GM12801 (cell line): ENCODE measurements around the gene GRHL3.

Source experiments
- TF ChIP-seq, protein P1 (sequence below): IDR thresholded peaks from one replicate; pipeline ENCODE4 v1.5.1; 2011; ENCODE audit warnings: control low read depth; ENCODE audit not compliant: insufficient read length; ENCODE audit errors: extremely low read depth

GRHL3 gene

DNA sequence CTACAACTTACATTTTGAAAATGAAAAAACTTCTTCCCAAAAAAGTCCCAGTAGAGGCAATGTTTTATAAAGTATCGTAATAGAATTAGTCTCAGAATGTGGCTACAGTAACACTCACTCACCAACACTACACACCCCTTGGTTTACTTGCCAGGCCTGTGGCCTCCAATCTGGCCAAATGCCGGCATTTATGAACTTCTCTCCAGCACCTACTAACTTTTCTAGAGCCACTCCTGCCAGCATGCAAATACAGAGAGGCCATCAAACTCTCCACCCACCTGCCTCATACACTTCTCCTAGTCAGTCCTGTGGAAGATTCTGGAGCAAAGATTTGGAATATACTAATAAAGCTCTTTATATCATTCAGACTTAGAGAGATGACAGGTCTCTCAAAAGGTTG is 62.1 kb downstream of the GRHL3 start:
- TF ChIP-seq, protein P1, sequence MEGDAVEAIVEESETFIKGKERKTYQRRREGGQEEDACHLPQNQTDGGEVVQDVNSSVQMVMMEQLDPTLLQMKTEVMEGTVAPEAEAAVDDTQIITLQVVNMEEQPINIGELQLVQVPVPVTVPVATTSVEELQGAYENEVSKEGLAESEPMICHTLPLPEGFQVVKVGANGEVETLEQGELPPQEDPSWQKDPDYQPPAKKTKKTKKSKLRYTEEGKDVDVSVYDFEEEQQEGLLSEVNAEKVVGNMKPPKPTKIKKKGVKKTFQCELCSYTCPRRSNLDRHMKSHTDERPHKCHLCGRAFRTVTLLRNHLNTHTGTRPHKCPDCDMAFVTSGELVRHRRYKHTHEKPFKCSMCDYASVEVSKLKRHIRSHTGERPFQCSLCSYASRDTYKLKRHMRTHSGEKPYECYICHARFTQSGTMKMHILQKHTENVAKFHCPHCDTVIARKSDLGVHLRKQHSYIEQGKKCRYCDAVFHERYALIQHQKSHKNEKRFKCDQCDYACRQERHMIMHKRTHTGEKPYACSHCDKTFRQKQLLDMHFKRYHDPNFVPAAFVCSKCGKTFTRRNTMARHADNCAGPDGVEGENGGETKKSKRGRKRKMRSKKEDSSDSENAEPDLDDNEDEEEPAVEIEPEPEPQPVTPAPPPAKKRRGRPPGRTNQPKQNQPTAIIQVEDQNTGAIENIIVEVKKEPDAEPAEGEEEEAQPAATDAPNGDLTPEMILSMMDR = no peak

DNA sequence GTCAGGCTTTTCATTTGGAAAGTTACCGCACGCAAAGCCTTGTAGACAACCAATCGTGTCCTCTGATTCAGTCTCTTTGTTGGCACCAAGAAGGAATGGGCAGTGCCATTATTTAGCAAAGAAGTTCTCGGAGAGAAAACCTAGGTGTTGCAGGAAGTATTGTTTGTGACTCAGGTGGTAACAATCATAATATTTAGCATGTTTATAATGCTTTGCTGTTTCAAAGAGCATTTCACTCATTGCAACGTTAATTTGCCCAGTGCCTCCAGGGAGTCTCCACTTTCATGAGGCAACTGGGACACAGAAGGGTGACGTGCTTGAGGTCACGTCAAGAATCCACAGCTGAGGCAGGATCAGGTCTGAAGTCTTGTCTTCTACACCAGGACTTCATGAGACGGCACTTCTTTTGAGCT is 63.0 kb downstream of the GRHL3 start:
- TF ChIP-seq, protein P1 = no peak

GRCh38 chr1:24383381-24383940 is 64.3 kb downstream of the GRHL3 start:
- TF ChIP-seq, protein P1 = no peak

GRCh38 chr1:24384251-24385090 is 65.3 kb downstream of the GRHL3 start:
- TF ChIP-seq, protein P1 = no peak

- TF ChIP-seq, protein P1 = no peak
Measured at GRCh38 chr1:24385160-24385940, 66.2 kb downstream of the GRHL3 start.

- TF ChIP-seq, protein P1 = no peak
Measured at GRCh38 chr1:24386241-24386640, 67.1 kb downstream of the GRHL3 start.

GRCh38 chr1:24386931-24387330 is 67.8 kb downstream of the GRHL3 start:
- TF ChIP-seq, protein P1 = no peak
